GM19351 (cell line): ENCODE data around the gene NFATC4.
A peak's percentile ranks its signal among the peaks of the same experiment; 100 is the strongest.
"Not testable (repeated sequence)": the region's sequence is repeated elsewhere in the genome, so short reads cannot be mapped to it uniquely, and the experiment has no call there.

Experiments used
- ATAC-seq: cut with Tn5 transposase; IDR thresholded peaks from one replicate; pipeline ENCODE4 v1.9.1; 2021; ENCODE audit warnings: mild to moderate bottlenecking, moderate library complexity; ENCODE audit not compliant: unreplicated experiment

The NFATC4 gene

DNA sequence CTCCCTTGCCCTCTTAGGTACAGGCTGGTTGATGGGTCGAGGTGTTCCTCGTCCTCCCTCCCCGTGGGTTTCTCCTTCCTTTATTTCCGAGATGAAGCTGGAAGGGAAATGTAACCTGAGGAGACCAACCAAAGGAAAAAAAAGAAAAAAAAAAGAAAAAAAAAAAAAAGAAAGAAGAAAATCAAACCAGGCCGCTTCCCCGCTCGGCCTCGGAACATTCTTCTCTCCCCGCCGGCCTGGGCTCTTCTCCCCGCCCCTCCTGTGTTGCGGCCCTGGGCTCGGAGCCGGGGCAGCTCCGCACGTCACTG, 1.6 kb upstream of the NFATC4 start:
- ATAC-seq = no peak

DNA sequence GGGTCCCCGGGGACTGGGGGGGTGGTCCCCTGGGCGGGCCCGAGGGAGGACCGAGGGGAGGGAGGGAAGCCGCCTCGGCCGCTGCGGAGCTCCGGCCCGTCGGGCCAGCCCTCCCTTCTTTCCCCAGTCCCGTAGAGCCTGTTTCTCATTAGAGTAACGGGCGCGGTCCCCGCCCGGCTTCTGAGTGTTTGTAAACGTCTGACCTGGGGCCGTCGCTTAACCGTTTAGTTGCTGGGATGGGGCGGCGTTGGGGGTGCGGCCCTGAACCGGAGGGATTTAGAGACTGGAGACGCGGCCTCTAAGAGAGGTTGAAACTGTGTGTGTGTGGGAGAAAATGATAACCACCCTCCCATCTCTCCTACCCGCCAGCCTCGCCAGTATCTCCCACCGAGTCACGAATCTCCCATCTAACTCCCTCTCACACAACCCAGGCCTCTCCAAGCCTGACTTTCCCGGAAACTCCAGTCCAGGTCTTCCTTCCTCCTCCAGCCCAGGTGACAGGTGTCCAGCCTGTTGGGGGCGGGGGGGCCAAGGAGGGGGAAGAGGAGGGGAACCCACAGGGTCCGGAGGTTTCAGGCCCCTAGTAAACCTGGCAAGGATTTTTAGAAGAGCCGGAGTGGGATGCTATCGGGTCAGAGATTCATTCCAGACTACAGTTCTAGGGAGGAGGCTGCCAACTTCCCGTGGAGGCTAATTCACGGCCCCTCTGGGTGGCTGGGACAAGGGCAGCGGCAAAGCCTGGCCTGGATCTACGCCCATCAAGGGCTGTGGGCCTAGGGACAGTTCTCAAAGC, 1.1 kb upstream of the NFATC4 start:
- ATAC-seq = peak; percentile 51

DNA sequence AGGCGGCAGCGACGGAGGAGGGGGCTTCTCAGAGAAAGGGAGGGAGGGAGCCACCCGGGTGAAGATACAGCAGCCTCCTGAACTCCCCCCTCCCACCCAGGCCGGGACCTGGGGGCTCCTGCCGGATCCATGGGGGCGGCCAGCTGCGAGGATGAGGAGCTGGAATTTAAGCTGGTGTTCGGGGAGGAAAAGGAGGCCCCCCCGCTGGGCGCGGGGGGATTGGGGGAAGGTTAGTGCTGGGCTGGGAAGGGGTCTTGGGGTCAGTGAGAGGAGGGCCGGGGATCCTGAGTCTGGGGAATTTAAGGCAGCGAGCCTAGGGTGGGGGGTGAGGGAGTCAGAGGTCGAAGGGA, 203 bp downstream of the NFATC4 start:
- no peak for ATAC-seq

DNA sequence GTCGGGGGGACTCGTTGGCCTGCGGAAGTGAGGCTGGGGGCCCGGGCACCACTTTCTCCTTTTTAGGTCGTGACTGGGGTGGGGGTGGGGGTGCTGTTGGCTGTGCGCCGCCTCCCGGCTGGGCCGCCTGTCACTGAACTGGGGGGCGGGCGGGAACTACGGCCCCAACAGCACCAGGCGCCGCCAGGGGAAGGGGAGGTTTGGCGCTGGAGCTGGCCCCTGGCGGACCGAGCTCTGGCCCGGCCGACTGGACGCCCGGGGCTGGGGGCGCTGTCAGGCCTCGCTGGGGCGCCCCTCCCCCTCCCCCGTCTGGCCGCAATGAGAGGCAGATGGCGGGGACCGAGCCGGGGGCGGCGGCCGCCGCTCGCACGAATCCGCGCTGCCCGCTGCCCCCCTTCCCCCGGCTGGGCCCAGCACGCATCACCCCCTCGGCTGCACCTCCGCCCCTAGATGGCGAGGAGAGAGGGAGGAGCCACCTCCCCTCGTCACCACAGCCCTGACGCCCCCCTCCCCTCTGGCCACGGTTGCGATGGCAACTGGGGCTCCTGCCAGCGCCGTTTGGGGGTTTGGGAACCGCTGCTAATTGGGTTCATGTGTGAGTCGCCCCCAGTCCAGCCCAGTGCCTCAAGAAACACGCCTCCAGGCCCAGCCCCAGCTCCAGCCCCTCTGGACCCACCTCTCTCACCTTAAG, 723 bp downstream of the NFATC4 start:
- no peak for ATAC-seq

DNA sequence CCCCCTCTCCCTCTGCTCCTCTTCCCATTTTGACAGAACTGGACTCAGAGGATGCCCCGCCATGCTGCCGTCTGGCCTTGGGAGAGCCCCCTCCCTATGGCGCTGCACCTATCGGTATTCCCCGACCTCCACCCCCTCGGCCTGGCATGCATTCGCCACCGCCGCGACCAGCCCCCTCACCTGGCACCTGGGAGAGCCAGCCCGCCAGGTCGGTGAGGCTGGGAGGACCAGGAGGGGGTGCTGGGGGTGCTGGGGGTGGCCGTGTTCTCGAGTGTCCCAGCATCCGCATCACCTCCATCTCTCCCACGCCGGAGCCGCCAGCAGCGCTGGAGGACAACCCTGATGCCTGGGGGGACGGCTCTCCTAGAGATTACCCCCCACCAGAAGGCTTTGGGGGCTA, 1.5 kb downstream of the NFATC4 start:
- no peak for ATAC-seq

DNA sequence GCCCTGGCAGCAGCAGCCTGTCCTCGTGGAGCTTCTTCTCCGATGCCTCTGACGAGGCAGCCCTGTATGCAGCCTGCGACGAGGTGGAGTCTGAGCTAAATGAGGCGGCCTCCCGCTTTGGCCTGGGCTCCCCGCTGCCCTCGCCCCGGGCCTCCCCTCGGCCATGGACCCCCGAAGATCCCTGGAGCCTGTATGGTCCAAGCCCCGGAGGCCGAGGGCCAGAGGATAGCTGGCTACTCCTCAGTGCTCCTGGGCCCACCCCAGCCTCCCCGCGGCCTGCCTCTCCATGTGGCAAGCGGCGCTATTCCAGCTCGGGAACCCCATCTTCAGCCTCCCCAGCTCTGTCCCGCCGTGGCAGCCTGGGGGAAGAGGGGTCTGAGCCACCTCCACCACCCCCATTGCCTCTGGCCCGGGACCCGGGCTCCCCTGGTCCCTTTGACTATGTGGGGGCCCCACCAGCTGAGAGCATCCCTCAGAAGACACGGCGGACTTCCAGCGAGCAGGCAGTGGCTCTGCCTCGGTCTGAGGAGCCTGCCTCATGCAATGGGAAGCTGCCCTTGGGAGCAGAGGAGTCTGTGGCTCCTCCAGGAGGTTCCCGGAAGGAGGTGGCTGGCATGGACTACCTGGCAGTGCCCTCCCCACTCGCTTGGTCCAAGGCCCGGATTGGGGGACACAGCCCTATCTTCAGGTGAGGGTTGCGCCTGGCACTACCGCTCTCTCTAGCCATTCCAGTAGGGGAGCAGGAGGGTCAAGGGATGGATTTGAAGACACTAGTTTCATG, 2.1 kb downstream of the NFATC4 start:
- no peak for ATAC-seq

DNA sequence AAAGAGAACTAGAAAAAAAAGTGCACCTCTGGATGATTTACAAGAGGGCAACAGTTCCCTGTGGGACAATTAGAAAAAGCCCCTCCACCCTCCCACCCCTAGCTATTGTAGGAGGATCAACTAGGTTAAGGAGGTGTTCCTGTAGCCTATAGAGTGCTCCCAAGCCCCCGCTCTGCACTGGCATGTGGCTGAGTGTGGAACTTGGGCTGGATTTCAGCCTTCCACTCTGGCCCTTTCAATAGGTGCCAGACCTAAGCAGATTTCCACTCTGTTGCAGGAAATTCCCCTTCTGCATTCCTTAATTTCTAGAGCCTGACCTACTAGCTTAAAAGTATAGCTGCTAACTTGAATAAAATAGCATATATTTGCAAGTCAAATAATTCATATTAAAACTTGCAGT, 2.8 kb downstream of the NFATC4 start:
- no peak for ATAC-seq

DNA sequence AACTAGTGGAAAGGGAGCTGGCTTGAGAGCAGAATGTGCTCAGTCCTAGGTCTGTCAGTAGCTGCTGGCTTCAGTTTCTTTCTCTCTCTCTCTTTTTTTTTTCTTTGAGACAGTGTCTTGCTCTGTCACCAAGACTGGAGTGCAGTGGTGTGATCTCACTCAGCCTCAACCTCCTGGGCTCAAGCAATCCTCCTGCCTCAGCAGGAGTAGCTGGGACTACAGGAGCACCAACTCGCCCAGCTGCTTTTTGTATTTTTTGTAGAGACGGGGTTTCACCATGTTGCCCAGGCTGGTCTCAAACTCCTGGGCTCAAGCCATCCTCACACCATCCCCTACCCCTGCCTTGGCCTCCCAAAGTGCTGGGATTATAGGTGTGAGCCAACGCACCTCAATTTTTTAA, 3.6 kb downstream of the NFATC4 start:
- not testable (repeated sequence) for ATAC-seq

DNA sequence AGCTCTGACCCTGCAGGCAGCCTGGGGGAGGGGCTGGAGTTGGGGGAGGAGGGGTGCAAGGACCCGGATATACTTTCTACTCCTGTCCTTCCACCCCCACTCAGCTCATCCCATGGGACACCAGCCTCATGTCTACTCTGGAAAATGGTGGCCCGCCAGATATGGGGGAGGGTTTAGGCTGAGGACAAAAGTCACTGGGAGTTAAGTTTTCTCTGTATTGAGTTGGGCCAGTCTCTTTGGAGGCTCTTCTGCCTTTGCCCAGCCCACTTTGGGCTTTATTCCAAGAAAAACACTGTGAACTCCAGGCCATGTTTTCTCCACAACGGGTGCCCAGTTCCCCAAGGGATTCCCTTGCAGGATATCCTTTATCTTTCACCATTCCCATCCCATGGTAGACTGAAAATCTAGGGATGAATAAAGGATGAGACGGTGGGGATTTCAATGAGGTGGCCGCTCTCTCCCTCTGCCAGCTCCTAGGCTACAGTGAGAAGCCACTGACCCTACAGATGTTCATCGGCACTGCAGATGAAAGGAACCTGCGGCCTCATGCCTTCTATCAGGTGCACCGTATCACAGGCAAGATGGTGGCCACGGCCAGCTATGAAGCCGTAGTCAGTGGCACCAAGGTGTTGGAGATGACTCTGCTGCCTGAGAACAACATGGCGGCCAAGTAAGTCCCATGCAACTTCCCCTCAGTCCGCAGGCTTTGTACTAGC, 4.9 kb downstream of the NFATC4 start:
- no peak for ATAC-seq

DNA sequence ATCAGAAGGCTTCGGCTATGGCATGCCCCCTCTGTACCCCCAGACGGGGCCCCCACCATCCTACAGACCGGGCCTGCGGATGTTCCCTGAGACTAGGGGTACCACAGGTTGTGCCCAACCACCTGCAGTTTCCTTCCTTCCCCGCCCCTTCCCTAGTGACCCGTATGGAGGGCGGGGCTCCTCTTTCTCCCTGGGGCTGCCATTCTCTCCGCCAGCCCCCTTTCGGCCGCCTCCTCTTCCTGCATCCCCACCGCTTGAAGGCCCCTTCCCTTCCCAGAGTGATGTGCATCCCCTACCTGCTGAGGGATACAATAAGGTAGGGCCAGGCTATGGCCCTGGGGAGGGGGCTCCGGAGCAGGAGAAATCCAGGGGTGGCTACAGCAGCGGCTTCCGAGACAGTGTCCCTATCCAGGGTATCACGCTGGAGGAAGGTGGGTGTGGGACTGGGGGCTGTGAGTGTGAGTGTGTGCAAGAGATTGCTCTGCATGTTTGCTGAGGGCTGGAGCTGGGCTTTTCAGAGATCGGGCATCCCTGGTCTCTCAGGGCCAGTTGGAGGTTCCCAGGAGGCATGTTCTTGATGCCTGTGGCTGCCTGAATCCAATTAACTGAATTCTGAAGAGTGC, 8.6 kb downstream of the NFATC4 start:
- ATAC-seq = no peak

DNA sequence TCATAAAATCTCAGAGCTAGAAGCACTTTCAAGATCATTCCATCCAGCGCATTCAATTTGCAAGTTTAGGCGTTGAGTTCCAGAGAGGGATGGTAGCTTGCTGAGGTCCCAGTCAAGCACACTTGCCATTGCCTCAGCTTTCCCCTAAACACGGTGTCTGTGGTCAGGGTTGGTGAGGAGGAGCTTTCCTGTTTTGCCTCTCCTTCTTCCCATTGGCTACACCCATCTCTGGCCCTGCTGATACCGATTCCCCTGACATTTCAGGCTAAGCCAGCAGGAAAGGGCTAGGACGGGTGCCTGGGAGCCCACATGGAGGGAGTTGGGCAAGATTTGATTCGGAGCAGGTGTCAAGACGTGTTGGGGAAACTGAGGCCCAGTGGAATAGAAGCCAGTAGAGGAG, 9.1 kb downstream of the NFATC4 start:
- no peak for ATAC-seq

DNA sequence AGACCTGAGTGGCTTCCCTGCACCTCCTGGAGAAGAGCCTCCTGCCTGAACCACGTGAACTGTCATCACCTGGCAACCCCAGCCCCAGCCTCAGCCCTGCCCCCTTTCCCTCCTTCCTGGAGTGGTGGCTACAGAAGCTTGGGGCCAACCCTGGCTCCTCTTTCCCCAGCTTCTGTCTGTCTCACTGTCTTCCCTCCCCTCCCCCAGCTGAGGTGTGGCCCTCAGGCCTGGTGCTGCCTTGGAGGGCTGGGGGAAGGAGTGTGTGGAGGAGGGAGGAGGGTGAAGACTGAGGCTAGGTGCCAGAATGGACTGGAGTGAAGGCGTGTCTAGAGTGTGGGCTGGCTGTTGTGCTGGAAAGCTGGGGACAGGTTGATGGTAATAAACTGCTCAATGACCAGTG, 9.7 kb downstream of the NFATC4 start:
- no peak for ATAC-seq

DNA sequence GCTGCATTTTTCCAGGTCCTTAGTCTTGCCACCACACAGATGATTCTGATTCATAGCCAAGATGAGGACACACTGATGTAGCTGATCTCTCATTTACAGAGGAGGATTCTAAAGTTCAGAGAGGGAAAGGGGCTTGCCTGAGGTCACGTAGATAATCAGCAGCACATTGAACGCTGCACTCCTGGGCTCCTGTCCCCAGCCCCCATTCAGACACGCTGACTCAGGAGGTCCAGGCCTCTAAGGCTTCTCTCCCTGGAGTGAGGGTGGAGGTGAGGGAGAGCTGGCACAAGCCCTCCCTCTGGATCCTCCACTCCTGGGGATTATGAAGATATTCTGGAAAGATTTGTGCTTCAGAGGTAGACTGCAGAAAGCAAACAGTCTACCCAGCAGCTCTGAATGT, 10.3 kb downstream of the NFATC4 start:
- ATAC-seq = no peak

DNA sequence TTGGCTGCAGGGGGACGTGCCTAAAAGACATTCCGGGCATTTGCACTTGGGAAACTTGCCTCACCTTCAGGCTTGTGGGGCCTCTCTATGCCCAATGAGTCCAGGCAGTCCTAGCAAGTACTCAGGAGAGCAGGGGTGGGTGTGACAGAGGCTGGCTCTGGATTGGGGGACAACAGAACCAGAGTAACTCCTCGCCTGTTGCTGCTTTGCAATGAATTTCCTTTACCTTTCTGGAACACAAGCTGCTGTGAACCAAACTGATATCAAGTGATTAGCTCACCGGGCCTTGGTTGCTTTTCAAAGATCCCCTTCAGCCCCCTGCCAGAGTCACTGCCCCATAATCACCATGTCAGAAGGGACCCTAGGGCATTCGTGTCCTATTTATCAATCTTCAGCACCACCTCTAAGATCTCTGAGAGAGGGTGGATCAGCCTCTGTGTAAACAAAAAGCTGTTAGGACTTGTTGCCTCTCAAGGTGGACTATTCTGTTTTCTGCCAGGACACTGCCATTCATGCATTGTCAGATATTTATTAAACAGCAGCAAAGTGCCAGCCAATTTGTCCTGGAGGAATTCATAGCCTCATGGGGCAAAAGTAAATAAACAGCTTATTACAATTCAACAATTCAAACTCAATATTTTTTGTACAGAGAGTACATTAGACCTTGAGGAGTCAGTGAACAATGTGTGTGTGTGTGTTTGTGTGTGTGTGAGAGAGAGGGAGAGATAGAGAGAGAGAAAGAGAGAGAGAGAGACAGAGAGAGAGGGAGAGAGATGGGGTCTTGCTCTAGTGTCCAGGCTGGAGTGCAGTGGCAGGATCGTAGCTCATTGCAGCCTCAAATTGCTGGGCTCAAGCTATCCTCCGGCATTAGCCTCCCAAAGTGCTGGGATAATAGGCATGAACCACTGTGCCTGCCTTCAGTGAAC, 11.3 kb downstream of the NFATC4 start:
- ATAC-seq = no peak

DNA sequence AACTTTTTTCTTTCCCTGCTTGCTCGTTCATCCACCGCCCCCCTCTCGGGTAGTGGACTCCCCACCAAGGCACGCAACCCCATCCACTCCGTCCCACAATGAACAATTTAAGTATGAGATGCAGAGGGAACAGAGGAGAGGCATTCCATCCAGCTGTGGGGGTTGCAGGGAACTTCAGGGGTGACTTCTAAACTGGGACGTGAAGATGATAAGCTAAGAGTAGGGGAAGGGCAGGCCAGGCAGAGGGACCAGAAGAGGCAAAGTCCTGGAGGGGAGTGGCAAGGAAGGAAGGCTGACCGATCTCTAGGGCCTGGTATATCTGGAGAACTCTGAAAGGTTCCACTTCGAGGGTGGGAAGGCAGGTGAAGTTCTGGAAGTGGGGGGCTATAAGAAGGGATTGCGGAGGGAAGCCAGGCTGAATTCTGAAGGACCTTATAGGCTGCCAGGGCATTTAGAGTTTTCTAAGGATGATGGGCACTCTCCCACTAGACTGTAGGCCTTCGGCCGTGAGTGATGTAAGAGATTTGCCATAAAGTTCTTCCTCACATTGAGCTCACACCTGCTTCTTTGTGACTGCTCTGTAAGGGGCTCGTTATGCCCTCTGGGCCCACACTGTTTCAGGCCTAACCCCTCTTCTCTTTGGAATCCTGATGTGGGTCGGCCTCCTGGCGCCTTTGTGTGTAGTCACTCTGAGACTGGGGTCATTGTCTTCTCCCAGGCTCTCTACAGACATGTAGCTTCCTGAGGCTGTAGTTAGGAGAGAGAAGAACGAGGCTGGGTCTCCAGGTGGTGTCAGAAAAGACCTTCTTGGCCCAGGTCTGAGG, 12.1 kb downstream of the NFATC4 start:
- no peak for ATAC-seq

DNA sequence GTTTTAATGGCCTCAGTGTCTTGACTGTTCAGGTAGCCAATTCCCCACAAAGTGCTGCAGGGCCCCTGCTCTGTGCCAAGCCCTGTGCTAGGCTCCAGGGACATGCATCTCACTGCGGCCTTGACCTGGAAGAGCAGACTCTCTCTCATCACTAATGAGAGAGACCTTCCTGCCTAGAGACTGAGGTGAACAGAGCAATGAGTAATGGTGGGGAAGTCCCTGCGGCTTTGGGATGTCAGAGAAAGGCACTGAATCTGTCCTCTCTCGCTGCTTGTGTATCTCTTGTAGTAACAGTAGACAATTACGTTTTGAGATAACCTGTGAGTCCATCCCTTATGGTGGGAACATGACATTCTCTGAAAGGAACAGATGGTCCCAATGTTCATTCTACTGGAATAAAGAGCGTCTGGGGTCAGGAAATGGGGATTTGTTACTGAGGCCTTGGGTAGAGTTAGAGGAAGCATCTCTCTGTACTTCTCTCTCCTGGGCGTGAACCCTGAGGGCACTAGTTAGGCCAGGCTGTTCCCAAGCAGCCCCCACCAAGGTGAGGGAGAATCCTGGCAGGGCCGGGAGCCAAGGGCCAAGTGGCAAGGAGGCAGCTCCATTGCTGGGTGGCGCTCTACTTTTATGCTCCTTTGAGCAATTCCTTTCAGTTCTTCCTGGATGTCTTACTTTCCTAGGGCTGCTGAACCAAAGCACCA, 13.5 kb downstream of the NFATC4 start:
- no peak for ATAC-seq

DNA sequence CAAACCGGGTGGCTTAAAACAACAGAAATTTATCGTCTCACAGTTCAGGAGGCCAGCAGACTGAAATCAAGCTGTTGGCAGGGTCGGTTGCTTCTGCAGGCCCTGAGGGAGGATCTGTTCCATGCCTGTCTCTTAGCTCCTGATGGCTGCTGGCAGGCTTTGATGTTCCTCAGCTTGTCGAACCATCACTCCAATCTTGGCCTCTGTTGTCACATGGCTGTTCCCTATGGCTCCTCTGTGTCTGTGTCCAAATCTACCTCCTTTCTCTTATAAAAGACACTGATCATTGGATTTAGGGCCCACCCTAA, 14.0 kb downstream of the NFATC4 start:
- no peak for ATAC-seq

DNA sequence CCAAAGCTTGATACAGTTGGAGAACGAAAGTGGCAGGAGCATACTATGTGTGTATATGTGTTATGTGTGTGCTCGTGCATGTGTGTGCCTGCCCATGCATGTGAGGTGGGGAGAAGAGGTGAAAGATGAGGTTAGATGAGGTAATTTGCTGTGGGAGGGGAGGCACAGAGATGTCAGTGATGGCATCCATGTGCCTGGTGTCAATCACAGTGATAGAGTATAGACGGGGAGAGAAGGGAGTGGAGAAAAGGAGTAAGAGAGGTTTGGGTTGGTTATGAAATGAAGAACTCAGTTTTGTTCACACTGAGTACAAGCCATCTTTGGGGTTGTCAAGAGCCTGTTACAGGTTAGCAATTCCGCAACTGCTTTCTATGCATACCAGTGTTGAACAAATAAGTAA, 16.2 kb downstream of the NFATC4 start:
- no peak for ATAC-seq

DNA sequence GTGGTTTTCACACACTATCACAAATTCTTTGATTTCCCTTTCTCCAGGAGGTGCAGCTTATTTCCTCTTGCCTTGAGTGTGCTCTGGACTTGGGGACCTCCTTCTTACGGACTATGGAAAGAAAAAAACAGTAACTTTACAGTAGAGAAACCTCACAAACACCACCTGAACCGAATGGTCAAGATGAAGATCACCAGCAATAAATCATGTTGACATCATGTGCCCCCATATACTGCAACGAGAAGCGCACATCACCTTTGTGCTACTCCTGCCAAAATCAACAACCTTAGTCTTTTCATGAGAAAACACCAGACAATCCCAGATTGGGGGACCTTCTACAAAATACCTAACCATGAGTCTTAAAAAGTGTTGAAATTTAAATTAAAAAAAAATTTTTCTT, 17.5 kb downstream of the NFATC4 start:
- no peak for ATAC-seq
